H9 (cell line): Measurements from ENCODE around the gene UGT1A3. TPM values are rescaled to one million over a fixed set of nuclear protein-coding genes. Genes with fewer than 3 reads are reported as not detected.

Experiments
- DNase-seq: peaks from one replicate; pipeline ENCODE4 v3.0.0-alpha.2; 2017
- H2AFZ ChIP-seq: one replicate; pipeline ENCODE4 v1.6.1; 2013; ENCODE audit warnings: mild to moderate bottlenecking, low read length, control low read depth, moderate library complexity
- H2AK5ac ChIP-seq: 2 replicates; pipeline ENCODE4 v1.6.1; 2013; ENCODE audit warnings: low read length, control low read depth, mixed read lengths; ENCODE audit not compliant: insufficient read length
- H2BK120ac ChIP-seq: one replicate; pipeline ENCODE4 v1.6.1; 2013; ENCODE audit warnings: low read depth, mild to moderate bottlenecking, low read length, control low read depth, inconsistent platforms; ENCODE audit not compliant: poor library complexity, severe bottlenecking
- H2BK12ac ChIP-seq: 2 replicates; pipeline ENCODE4 v1.6.1; 2013; ENCODE audit warnings: low read length, control low read depth, mixed read lengths, low read depth; ENCODE audit not compliant: insufficient read length
- H2BK15ac ChIP-seq: 2 replicates; pipeline ENCODE4 v1.6.1; 2013; ENCODE audit warnings: low read depth, low read length, control low read depth
- H2BK20ac ChIP-seq: one replicate; pipeline ENCODE4 v1.6.1; 2013; ENCODE audit warnings: low read depth, mild to moderate bottlenecking, low read length, control low read depth, inconsistent platforms; ENCODE audit not compliant: poor library complexity, severe bottlenecking
- H2BK5ac ChIP-seq: 2 replicates; pipeline ENCODE4 v1.6.1; 2013; ENCODE audit warnings: low read length, control low read depth, mixed read lengths; ENCODE audit not compliant: insufficient read length
- H3K14ac ChIP-seq: 2 replicates; pipeline ENCODE4 v1.6.1; 2013; ENCODE audit warnings: low read length, control low read depth; ENCODE audit not compliant: insufficient read depth
- H3K18ac ChIP-seq: 2 replicates; pipeline ENCODE4 v1.6.1; 2013; ENCODE audit warnings: low read depth, mild to moderate bottlenecking, mixed read lengths, low read length, control low read depth; ENCODE audit not compliant: insufficient read length
- H3K23ac ChIP-seq: 2 replicates; pipeline ENCODE4 v1.6.1; 2013; ENCODE audit warnings: low read length, control low read depth, mixed read lengths, low read depth; ENCODE audit not compliant: insufficient read length
- H3K23me2 ChIP-seq: 2 replicates; pipeline ENCODE4 v1.6.1; 2013; ENCODE audit warnings: low read depth, mild to moderate bottlenecking, mixed read lengths, low read length, control low read depth; ENCODE audit not compliant: insufficient read length, poor library complexity, severe bottlenecking
- H3K27ac ChIP-seq: 2 replicates; pipeline ENCODE4 v1.5.1; 2013; ENCODE audit warnings: low read length, control low read depth, mixed read lengths, low read depth; ENCODE audit not compliant: insufficient read length
- H3K27me3 ChIP-seq: 2 replicates; pipeline ENCODE4 v1.6.1; 2013; ENCODE audit warnings: low read length, control low read depth, inconsistent platforms; ENCODE audit not compliant: insufficient read depth
- H3K4ac ChIP-seq: 2 replicates; pipeline ENCODE4 v1.6.1; 2013; ENCODE audit warnings: low read depth, mild to moderate bottlenecking, control low read depth, inconsistent platforms, low read length, moderate library complexity
- H3K4me1 ChIP-seq: 2 replicates; pipeline ENCODE4 v1.6.1; 2013; ENCODE audit warnings: low read length, control low read depth, inconsistent platforms; ENCODE audit not compliant: insufficient read depth
- H3K4me2 ChIP-seq: 2 replicates; pipeline ENCODE4 v1.6.1; 2013; ENCODE audit warnings: low read length, control low read depth, mixed read lengths; ENCODE audit not compliant: insufficient read length, insufficient read depth
- H3K56ac ChIP-seq: 2 replicates; pipeline ENCODE4 v1.6.1; 2013; ENCODE audit warnings: low read depth, mild to moderate bottlenecking, mixed read lengths, low read length, control low read depth; ENCODE audit not compliant: insufficient read length
- H3K79me1 ChIP-seq: 2 replicates; pipeline ENCODE4 v1.6.1; 2013; ENCODE audit warnings: low read depth, mild to moderate bottlenecking, moderate library complexity, low read length, control low read depth, inconsistent platforms; ENCODE audit not compliant: insufficient read depth, poor library complexity, severe bottlenecking
- H3K79me2 ChIP-seq: 2 replicates; pipeline ENCODE4 v1.6.1; 2013; ENCODE audit warnings: low read length, control low read depth, inconsistent platforms; ENCODE audit not compliant: insufficient read depth
- H3K9ac ChIP-seq: 2 replicates; pipeline ENCODE4 v1.6.1; 2013; ENCODE audit warnings: low read length, control low read depth, mixed read lengths; ENCODE audit not compliant: insufficient read length; ENCODE audit errors: extremely low read depth
- H3K9me3 ChIP-seq: one replicate; pipeline ENCODE4 v1.6.1; 2013; ENCODE audit warnings: low read depth, low read length, inconsistent platforms; ENCODE audit not compliant: control insufficient read depth
- H3T11ph ChIP-seq: one replicate; pipeline ENCODE4 v1.6.1; 2013; ENCODE audit warnings: mild to moderate bottlenecking, low read length, control low read depth, inconsistent platforms
- H4K20me1 ChIP-seq: one replicate; pipeline ENCODE4 v1.6.1; 2013; ENCODE audit not compliant: control insufficient read depth, insufficient read length, insufficient read depth
- H4K5ac ChIP-seq: 2 replicates; pipeline ENCODE4 v1.6.1; 2013; ENCODE audit warnings: low read depth, mild to moderate bottlenecking, mixed read lengths, low read length, control low read depth; ENCODE audit not compliant: insufficient read length
- H4K8ac ChIP-seq: replicated peaks from 2 replicates; pipeline ENCODE4 v1.6.1; 2013; ENCODE audit warnings: low read length, control low read depth, mixed read lengths, low read depth; ENCODE audit not compliant: insufficient read length
- H4K91ac ChIP-seq: 2 replicates; pipeline ENCODE4 v1.6.1; 2013; ENCODE audit warnings: low read depth, mild to moderate bottlenecking, moderate library complexity, mixed read lengths, low read length, control low read depth; ENCODE audit not compliant: insufficient read length
- H3K27ac Mint-ChIP-seq, 3 experiments: 2 replicates in 2 of 3; 3 replicates in 1 of 3; pipeline ENCODE4 v1.8.0; 2020 to 2021; ENCODE audit warnings: mixed read lengths in 3 of 3, mild to moderate bottlenecking in 1 of 3, moderate library complexity in 1 of 3
- H3K27me3 Mint-ChIP-seq: 2 replicates; pipeline ENCODE4 v1.8.0; 2021; ENCODE audit warnings: low read depth, mild to moderate bottlenecking, moderate library complexity, mixed read lengths
- H3K36me3 Mint-ChIP-seq, 3 experiments: 2 replicates in 2 of 3; 3 replicates in 1 of 3; pipeline ENCODE4 v1.8.0; 2020 to 2021; ENCODE audit warnings: low read depth in 3 of 3, mixed read lengths in 3 of 3; ENCODE audit not compliant: insufficient read depth in 1 of 3
- H3K4me1 Mint-ChIP-seq, 2 experiments: 2 replicates each; pipeline ENCODE4 v1.8.0; 2020; ENCODE audit warnings: mixed read lengths in 2 of 2
- H3K4me3 Mint-ChIP-seq, 2 experiments: 2 replicates in 1 of 2; 3 replicates in 1 of 2; pipeline ENCODE4 v1.8.0; 2020 to 2021; ENCODE audit warnings: mild to moderate bottlenecking in 2 of 2, mixed read lengths in 2 of 2, moderate library complexity in 1 of 2
- H3K9me3 Mint-ChIP-seq, 2 experiments: 2 replicates in 1 of 2; 3 replicates in 1 of 2; pipeline ENCODE4 v1.8.0; 2020; ENCODE audit warnings: mild to moderate bottlenecking in 2 of 2, mixed read lengths in 2 of 2, moderate library complexity in 1 of 2
- total RNA-seq: library from RNA; stranded (reverse); gene quantifications from 2 replicates; pipeline ENCODE4 v1.2.1, GENCODE V29; 2021
- TF ChIP-seq, protein P1 (sequence below): fragments of 200-600 bp; sonication (generic); conservative IDR thresholded peaks from 3 replicates; pipeline ENCODE4 v1.8.0; 2021; ENCODE audit warnings: antibody characterized with exemption, mild to moderate bottlenecking

Gene UGT1A3
- total RNA-seq, 1 experiment from 2014 or later: not detected

DNA sequence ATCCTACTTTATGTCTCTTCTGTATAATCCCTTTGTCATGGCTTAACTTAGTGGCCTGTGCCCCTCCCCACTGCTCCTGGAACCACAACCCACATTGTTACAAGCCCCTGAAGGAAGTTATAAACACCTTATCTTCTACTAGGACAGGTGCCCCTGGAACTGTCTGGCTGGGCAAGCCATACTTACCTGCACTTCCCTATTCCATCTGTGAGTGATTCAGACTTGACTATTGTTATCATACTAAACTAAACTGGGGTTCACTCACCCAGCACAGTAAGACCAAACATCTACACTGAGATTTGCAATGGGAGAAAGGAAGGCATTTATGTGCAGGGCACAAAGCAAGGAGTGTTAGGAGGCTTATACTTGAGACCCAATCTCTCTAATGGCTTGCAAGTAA, 39.8 kb upstream of the UGT1A3 start:
- no peak overlapping the region for H4K8ac ChIP-seq
- no peak overlapping the region for H2BK120ac ChIP-seq
- H3K23ac ChIP-seq: no peak overlapping the region
- H2BK20ac ChIP-seq: no peak overlapping the region
- no peak overlapping the region for H3K14ac ChIP-seq
- no peaks in the 10 kb centered on the region for H3K79me1 ChIP-seq
- H3K18ac ChIP-seq: no peak overlapping the region
- no peaks in the 10 kb centered on the region; a peak in 1 of 7 replicates for H3K36me3 Mint-ChIP-seq
- H3K79me2 ChIP-seq: no peaks in the 10 kb centered on the region
- no peaks in the 10 kb centered on the region; a peak in 2 of 5 replicates for H3K9me3 Mint-ChIP-seq
- H3K27ac ChIP-seq: no peak overlapping the region
- H3K9ac ChIP-seq: no peak overlapping the region
- no peak overlapping the region for H2BK5ac ChIP-seq
- no peak overlapping the region for H2BK12ac ChIP-seq
- H3K4me2 ChIP-seq: no peak overlapping the region
- DNase-seq: no peak
- H3T11ph ChIP-seq: no peak overlapping the region
- peaks cover 24 to 29% of the 10 kb centered on the region in 2 experiments for H3K4me1 Mint-ChIP-seq
- H4K91ac ChIP-seq: no peak overlapping the region
- no peaks in the 10 kb centered on the region for H4K20me1 ChIP-seq
- no peaks in the 10 kb centered on the region for H3K9me3 ChIP-seq
- peaks cover 3% of the 10 kb centered on the region; the same call in 1 of the 2 replicates for H3K4me1 ChIP-seq
- H3K23me2 ChIP-seq: no peaks in the 10 kb centered on the region
- H2AFZ ChIP-seq: no peak overlapping the region
- H4K5ac ChIP-seq: no peak overlapping the region
- no peak overlapping the region for H3K27ac Mint-ChIP-seq
- TF ChIP-seq, protein P1, sequence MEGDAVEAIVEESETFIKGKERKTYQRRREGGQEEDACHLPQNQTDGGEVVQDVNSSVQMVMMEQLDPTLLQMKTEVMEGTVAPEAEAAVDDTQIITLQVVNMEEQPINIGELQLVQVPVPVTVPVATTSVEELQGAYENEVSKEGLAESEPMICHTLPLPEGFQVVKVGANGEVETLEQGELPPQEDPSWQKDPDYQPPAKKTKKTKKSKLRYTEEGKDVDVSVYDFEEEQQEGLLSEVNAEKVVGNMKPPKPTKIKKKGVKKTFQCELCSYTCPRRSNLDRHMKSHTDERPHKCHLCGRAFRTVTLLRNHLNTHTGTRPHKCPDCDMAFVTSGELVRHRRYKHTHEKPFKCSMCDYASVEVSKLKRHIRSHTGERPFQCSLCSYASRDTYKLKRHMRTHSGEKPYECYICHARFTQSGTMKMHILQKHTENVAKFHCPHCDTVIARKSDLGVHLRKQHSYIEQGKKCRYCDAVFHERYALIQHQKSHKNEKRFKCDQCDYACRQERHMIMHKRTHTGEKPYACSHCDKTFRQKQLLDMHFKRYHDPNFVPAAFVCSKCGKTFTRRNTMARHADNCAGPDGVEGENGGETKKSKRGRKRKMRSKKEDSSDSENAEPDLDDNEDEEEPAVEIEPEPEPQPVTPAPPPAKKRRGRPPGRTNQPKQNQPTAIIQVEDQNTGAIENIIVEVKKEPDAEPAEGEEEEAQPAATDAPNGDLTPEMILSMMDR: no peak
- H3K4me3 Mint-ChIP-seq: no peak overlapping the region
- H3K56ac ChIP-seq: no peak overlapping the region
- H3K4ac ChIP-seq: no peak overlapping the region
- H3K27me3 ChIP-seq: no peaks in the 10 kb centered on the region
- no peak overlapping the region for H2AK5ac ChIP-seq
- no peak overlapping the region for H2BK15ac ChIP-seq
- H3K27me3 Mint-ChIP-seq: no peaks in the 10 kb centered on the region; the same call in 1 of the 2 replicates
